SK-N-SH (cell line): ENCODE results near the gene RHOJ. TPM values are rescaled to one million over a fixed set of nuclear protein-coding genes. Genes with fewer than 3 reads are reported as not detected.

Source experiments
- CTCF ChIA-PET: fragments of 300-600, 350-600 bp; formaldehyde crosslinking; extraction: SDS; loops from one replicate; lab custom pipeline; 2021; lab: Yijun Ruan, JAX
- POLR2A ChIA-PET: fragments of 350-600 bp; sonication (Branson Sonifier 250); formaldehyde crosslinking; extraction: SDS; loops from one replicate; lab custom pipeline; 2020; ENCODE audit warnings: antibody characterized with exemption, inconsistent platforms; lab: Yijun Ruan, JAX
- DNase-seq: peaks from one replicate; pipeline ENCODE4 v3.0.0; 2012
- H2AFZ ChIP-seq: fragments of 200-600 bp; sonication (generic); 2 replicates; pipeline ENCODE4 v1.8.1; 2016; ENCODE audit warnings: antibody characterized with exemption, mild to moderate bottlenecking, low read depth
- H3F3A ChIP-seq: fragments of 200-600 bp; sonication (generic); replicated peaks from 2 replicates; pipeline ENCODE3; 2016; ENCODE audit warnings: antibody characterized with exemption, mild to moderate bottlenecking; ENCODE audit not compliant: insufficient read depth
- H3K27ac ChIP-seq, 2 experiments: fragments of 200-500 bp in 1 of 2; fragments of 200-600 bp in 1 of 2; sonication (Bioruptor generic) in 1 of 2; sonication (generic), shearing (Covaris generic) in 1 of 2; 2 replicates each; pipeline versions ENCODE4 v1.5.1 to v1.6.1; 2014 to 2016; ENCODE audit warnings: low read depth in 2 of 2, inconsistent platforms in 1 of 2, low read length in 1 of 2, mild to moderate bottlenecking in 1 of 2, mixed read lengths in 1 of 2
- H3K27me3 ChIP-seq: fragments of 200-600 bp; sonication (generic), shearing (Covaris generic); 2 replicates; pipeline ENCODE4 v1.6.1; 2016; ENCODE audit warnings: mixed run types; ENCODE audit not compliant: insufficient read depth
- H3K36me3 ChIP-seq, 2 experiments: fragments of 200-500 bp in 1 of 2; fragments of 200-600 bp in 1 of 2; sonication (Bioruptor generic) in 1 of 2; sonication (generic) in 1 of 2; replicated peaks in 1 of 2; 2 replicates each; pipeline versions ENCODE3 to v1.5.1; 2014 to 2016; ENCODE audit warnings: low read length in 1 of 2, mild to moderate bottlenecking in 1 of 2; ENCODE audit not compliant: insufficient read depth in 2 of 2, control insufficient read depth in 1 of 2
- H3K4me1 ChIP-seq, 2 experiments: fragments of 200-500 bp in 1 of 2; fragments of 200-600 bp in 1 of 2; sonication (Bioruptor generic) in 1 of 2; sonication (generic), shearing (Covaris generic) in 1 of 2; 2 replicates each; pipeline versions ENCODE4 v1.5.1 to v1.6.1; 2014 to 2016; ENCODE audit warnings: low read depth in 1 of 2, low read length in 1 of 2, mixed run types in 1 of 2; ENCODE audit not compliant: insufficient read depth in 2 of 2, control insufficient read depth in 1 of 2
- H3K4me2 ChIP-seq: fragments of 200-600 bp; sonication (generic), shearing (Covaris generic); 2 replicates; pipeline ENCODE4 v1.6.1; 2017; ENCODE audit warnings: mixed run types
- H3K4me3 ChIP-seq, 2 experiments: fragments of 200-500 bp in 1 of 2; fragments of 200-600 bp in 1 of 2; sonication (Bioruptor generic) in 1 of 2; sonication (generic), shearing (Covaris generic) in 1 of 2; 2 replicates each; pipeline versions ENCODE4 v1.5.1 to v1.8.1; 2014 to 2016; ENCODE audit warnings: low read depth in 2 of 2, inconsistent platforms in 1 of 2, low read length in 1 of 2, mild to moderate bottlenecking in 1 of 2, mixed read lengths in 1 of 2, moderate library complexity in 1 of 2
- H3K79me2 ChIP-seq: fragments of 200-600 bp; sonication (generic); 2 replicates; pipeline ENCODE4 v1.8.1; 2017; ENCODE audit warnings: mild to moderate bottlenecking; ENCODE audit not compliant: insufficient read depth
- H3K9ac ChIP-seq: fragments of 200-600 bp; sonication (generic); 2 replicates; pipeline ENCODE4 v1.6.1; 2017; ENCODE audit warnings: mixed run types
- H3K9me2 ChIP-seq: fragments of 200-600 bp; sonication (generic); 2 replicates; pipeline ENCODE4 v1.6.1; 2017; ENCODE audit warnings: mixed run types
- H3K9me3 ChIP-seq: fragments of 200-600 bp; sonication (generic); 2 replicates; pipeline ENCODE4 v1.6.1; 2017; ENCODE audit warnings: mixed run types, mild to moderate bottlenecking, moderate library complexity
- H4K20me1 ChIP-seq: fragments of 200-600 bp; sonication (generic); 2 replicates; pipeline ENCODE4 v1.6.1; 2017; ENCODE audit warnings: mild to moderate bottlenecking, mixed run types; ENCODE audit not compliant: insufficient read depth
- CHD2 ChIP-seq: fragments of 150-350 bp; IDR thresholded peaks from 2 replicates; pipeline ENCODE4 v1.6.1; 2018; ENCODE audit warnings: low read length; ENCODE audit not compliant: partially characterized antibody
- EP300 ChIP-seq, 2 experiments: IDR thresholded peaks; 2 replicates each; pipeline versions ENCODE4 v1.4.0 to v1.6.1; 2012; ENCODE audit warnings: borderline replicate concordance in 1 of 2, low read depth in 1 of 2, low read length in 1 of 2
- EZH2phosphoT487 ChIP-seq: fragments of 200-600 bp; sonication (generic); IDR thresholded peaks from 2 replicates; pipeline ENCODE4 v1.6.1; 2017; ENCODE audit warnings: low read depth, mixed run types, mild to moderate bottlenecking, antibody characterized with exemption, moderate library complexity, borderline replicate concordance
- FOSL2 ChIP-seq: IDR thresholded peaks from 2 replicates; pipeline ENCODE4 v1.4.0; 2012; ENCODE audit warnings: low read depth, mild to moderate bottlenecking, moderate library complexity, borderline replicate concordance
- FOXJ3 ChIP-seq: sonication (generic); formaldehyde crosslinking; IDR thresholded peaks from 2 replicates; pipeline ENCODE4 v1.5.1; 2020; ENCODE audit warnings: mild to moderate bottlenecking, missing genetic modification reagents
- FOXM1 ChIP-seq: IDR thresholded peaks from 2 replicates; pipeline ENCODE4 v1.4.0; 2012; ENCODE audit warnings: low read depth, mild to moderate bottlenecking
- JUND ChIP-seq: IDR thresholded peaks from 2 replicates; pipeline ENCODE4 v1.4.0; 2012
- NFIC ChIP-seq: IDR thresholded peaks from 2 replicates; pipeline ENCODE4 v1.4.0; 2012; ENCODE audit warnings: borderline replicate concordance
- NRF1 ChIP-seq: IDR thresholded peaks from 2 replicates; pipeline ENCODE4 v1.6.1; 2012; ENCODE audit warnings: low read depth, mild to moderate bottlenecking, low read length
- RAD21 ChIP-seq: IDR thresholded peaks from 2 replicates; pipeline ENCODE4 v1.6.1; 2012; ENCODE audit warnings: mild to moderate bottlenecking, low read length
- RXRA ChIP-seq: IDR thresholded peaks from 2 replicates; pipeline ENCODE4 v1.4.0; 2012; ENCODE audit warnings: low read depth, mild to moderate bottlenecking, borderline replicate concordance
- SMC3 ChIP-seq: IDR thresholded peaks from 2 replicates; pipeline ENCODE4 v1.6.1; 2012; ENCODE audit warnings: low read depth, low read length, improper control_type of control experiment
- TAF1 ChIP-seq: IDR thresholded peaks from 2 replicates; pipeline ENCODE4 v1.6.1; 2012; ENCODE audit warnings: low read depth, mild to moderate bottlenecking, low read length, moderate library complexity, borderline replicate concordance
- TCF12 ChIP-seq: IDR thresholded peaks from 2 replicates; pipeline ENCODE4 v1.4.0; 2012
- WGBS: methylation state at CpG from one replicate; pipeline ENCODE4 v1.1.6; 2017; ENCODE audit warnings: low lambda C conversion rate; 5-methylcytosine and 5-hydroxymethylcytosine counted together
- polyA plus RNA-seq, 3 experiments: library from polyadenylated mRNA; depleted of rRNA; stranded (reverse); fragments of >200 nt; gene quantifications; 2 replicates each; pipeline ENCODE4 v1.2.3, GENCODE V29; 2012
- TF ChIP-seq, protein P1 (sequence below): IDR thresholded peaks from 2 replicates; pipeline ENCODE4 v1.6.1; 2012; ENCODE audit warnings: mild to moderate bottlenecking, low read depth, low read length, moderate library complexity
- TF ChIP-seq, protein P2 (sequence below): fragments of 150-350 bp; IDR thresholded peaks from 2 replicates; pipeline ENCODE4 v1.6.1; 2016; ENCODE audit warnings: mild to moderate bottlenecking, low read depth, low read length
- TF ChIP-seq, protein P3 (sequence below): IDR thresholded peaks from 2 replicates; pipeline ENCODE4 v1.4.0; 2012; ENCODE audit warnings: low read depth, borderline replicate concordance

RHOJ gene
- polyA plus RNA-seq, 1 of the 3 experiments (the other 2 are of a cell fraction): 12.1 TPM

DNA sequence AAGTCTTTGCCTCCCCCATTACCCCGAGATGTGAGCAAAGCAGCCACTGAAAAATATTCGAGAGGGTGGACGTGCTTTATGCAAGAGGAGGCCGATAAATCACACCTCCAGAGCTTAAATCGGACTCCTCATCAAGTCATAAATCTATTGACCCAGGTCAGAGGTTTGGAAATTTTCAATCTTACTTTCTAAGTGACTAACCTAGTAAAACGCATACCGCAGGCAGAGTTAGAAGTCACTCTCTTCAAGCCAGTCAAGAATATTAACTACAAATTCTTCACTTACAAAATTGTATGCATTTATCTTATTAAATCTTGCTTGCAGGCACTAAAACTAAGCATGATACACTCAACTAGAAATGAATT, 79.6 kb downstream of the RHOJ start:
- Histone ChIP-seq H4K20me1 (no peaks in the 10 kb centered on the region), H3K4me1 (no peaks in the 10 kb centered on the region; a peak in 2 of 4 replicates), H3F3A (no peaks in the 10 kb centered on the region), H3K9me3 (no peaks in the 10 kb centered on the region), H2AFZ (no peak overlapping the region), H3K27ac (no peak overlapping the region), H3K9ac (no peak overlapping the region), H3K4me2 (no peak overlapping the region), H3K27me3 (no peaks in the 10 kb centered on the region), H3K79me2 (no peaks in the 10 kb centered on the region), H3K4me3 (no peak overlapping the region), H3K9me2 (no peaks in the 10 kb centered on the region), H3K36me3 (peaks cover 0 to 10% of the 10 kb centered on the region in 2 experiments)
- TF ChIP-seq FOXJ3 (CRISPR knock-in tag) (no peak), NRF1 (no peak), RXRA (no peak), FOSL2 (no peak), FOXM1 (no peak), RAD21 (no peak), EP300 (IDR thresholded peaks at IDR 0.05; ENCODE audit: borderline replicate concordance in 1 of 2, low read depth in 1 of 2, low read length in 1 of 2) (no peak)
- TF ChIP-seq, protein P1, sequence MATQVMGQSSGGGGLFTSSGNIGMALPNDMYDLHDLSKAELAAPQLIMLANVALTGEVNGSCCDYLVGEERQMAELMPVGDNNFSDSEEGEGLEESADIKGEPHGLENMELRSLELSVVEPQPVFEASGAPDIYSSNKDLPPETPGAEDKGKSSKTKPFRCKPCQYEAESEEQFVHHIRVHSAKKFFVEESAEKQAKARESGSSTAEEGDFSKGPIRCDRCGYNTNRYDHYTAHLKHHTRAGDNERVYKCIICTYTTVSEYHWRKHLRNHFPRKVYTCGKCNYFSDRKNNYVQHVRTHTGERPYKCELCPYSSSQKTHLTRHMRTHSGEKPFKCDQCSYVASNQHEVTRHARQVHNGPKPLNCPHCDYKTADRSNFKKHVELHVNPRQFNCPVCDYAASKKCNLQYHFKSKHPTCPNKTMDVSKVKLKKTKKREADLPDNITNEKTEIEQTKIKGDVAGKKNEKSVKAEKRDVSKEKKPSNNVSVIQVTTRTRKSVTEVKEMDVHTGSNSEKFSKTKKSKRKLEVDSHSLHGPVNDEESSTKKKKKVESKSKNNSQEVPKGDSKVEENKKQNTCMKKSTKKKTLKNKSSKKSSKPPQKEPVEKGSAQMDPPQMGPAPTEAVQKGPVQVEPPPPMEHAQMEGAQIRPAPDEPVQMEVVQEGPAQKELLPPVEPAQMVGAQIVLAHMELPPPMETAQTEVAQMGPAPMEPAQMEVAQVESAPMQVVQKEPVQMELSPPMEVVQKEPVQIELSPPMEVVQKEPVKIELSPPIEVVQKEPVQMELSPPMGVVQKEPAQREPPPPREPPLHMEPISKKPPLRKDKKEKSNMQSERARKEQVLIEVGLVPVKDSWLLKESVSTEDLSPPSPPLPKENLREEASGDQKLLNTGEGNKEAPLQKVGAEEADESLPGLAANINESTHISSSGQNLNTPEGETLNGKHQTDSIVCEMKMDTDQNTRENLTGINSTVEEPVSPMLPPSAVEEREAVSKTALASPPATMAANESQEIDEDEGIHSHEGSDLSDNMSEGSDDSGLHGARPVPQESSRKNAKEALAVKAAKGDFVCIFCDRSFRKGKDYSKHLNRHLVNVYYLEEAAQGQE: no peak
- no peak for DNase-seq
- WGBS: 35% methylated on average over 7 of the region's 7 CpGs
- ChIA-PET CTCF (interaction anchor here (0.8 to 3.5 kb wide), 5 partner anchors 8 to 1104 kb away, joined by 3 to 16 read pairs (median 4); no protein-coding TSS in a partner anchor), POLR2A (no interaction called here)

DNA sequence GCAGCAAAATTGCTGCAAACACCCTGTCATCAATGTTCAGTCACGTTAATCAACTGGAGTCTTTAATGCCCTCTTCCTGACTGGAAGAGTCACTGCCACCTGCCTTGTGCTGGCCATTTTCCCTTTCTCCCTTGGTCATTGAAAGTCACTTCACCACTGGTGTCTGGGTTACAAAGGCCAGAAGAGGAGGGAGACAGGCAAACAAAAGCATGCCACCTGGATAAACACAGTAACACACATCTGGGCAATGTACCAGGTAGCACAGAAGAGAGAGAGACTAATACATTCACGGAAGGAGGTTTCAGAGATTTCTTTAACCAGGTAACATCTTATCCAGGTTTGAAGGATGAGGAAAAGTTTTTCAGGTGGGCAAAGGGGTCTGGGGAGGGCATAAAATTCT, 81.8 kb downstream of the RHOJ start:
- H3K9me2 ChIP-seq: no peaks in the 10 kb centered on the region
- H3K4me1 ChIP-seq: no peaks in the 10 kb centered on the region; a peak in 2 of 4 replicates
- no peak for DNase-seq
- H3K4me3 ChIP-seq: no peak overlapping the region
- H4K20me1 ChIP-seq: no peaks in the 10 kb centered on the region
- H3K9ac ChIP-seq: no peak overlapping the region
- no peak overlapping the region for H3K27ac ChIP-seq
- no peaks in the 10 kb centered on the region for H3K9me3 ChIP-seq
- H3F3A ChIP-seq: no peaks in the 10 kb centered on the region
- H3K79me2 ChIP-seq: no peaks in the 10 kb centered on the region
- H3K27me3 ChIP-seq: no peaks in the 10 kb centered on the region
- no peak overlapping the region for H2AFZ ChIP-seq
- no peak overlapping the region for H3K4me2 ChIP-seq
- WGBS: 36% methylated on average over 2 of the region's 2 CpGs
- CTCF ChIA-PET: no interaction called here
- H3K36me3 ChIP-seq: peaks cover 0 to 11% of the 10 kb centered on the region in 2 experiments
- POLR2A ChIA-PET: no interaction called here
- TF ChIP-seq NFIC: no peak
- no peak for TF ChIP-seq JUND
- no peak for TF ChIP-seq SMC3
- TF ChIP-seq, protein P2, sequence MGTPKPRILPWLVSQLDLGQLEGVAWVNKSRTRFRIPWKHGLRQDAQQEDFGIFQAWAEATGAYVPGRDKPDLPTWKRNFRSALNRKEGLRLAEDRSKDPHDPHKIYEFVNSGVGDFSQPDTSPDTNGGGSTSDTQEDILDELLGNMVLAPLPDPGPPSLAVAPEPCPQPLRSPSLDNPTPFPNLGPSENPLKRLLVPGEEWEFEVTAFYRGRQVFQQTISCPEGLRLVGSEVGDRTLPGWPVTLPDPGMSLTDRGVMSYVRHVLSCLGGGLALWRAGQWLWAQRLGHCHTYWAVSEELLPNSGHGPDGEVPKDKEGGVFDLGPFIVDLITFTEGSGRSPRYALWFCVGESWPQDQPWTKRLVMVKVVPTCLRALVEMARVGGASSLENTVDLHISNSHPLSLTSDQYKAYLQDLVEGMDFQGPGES: no peak
- TF ChIP-seq, protein P3, sequence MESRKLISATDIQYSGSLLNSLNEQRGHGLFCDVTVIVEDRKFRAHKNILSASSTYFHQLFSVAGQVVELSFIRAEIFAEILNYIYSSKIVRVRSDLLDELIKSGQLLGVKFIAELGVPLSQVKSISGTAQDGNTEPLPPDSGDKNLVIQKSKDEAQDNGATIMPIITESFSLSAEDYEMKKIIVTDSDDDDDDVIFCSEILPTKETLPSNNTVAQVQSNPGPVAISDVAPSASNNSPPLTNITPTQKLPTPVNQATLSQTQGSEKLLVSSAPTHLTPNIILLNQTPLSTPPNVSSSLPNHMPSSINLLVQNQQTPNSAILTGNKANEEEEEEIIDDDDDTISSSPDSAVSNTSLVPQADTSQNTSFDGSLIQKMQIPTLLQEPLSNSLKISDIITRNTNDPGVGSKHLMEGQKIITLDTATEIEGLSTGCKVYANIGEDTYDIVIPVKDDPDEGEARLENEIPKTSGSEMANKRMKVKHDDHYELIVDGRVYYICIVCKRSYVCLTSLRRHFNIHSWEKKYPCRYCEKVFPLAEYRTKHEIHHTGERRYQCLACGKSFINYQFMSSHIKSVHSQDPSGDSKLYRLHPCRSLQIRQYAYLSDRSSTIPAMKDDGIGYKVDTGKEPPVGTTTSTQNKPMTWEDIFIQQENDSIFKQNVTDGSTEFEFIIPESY: no peak
- TF ChIP-seq, protein P1: no peak
- no peak for TF ChIP-seq EZH2phosphoT487
- TF ChIP-seq TAF1: no peak
- TF ChIP-seq CHD2: no peak
- no peak for TF ChIP-seq TCF12
- no peak for TF ChIP-seq FOXM1
